Measurements from ENCODE around the gene BCR. TPM values are rescaled to one million over a fixed set of nuclear protein-coding genes. Genes with fewer than 3 reads are reported as not detected.

Gene BCR
- total and polyA plus RNA-seq, 2 of the 4 experiments (the other 2 are of a cell fraction), result 28.9 to 44.6 TPM

DNA sequence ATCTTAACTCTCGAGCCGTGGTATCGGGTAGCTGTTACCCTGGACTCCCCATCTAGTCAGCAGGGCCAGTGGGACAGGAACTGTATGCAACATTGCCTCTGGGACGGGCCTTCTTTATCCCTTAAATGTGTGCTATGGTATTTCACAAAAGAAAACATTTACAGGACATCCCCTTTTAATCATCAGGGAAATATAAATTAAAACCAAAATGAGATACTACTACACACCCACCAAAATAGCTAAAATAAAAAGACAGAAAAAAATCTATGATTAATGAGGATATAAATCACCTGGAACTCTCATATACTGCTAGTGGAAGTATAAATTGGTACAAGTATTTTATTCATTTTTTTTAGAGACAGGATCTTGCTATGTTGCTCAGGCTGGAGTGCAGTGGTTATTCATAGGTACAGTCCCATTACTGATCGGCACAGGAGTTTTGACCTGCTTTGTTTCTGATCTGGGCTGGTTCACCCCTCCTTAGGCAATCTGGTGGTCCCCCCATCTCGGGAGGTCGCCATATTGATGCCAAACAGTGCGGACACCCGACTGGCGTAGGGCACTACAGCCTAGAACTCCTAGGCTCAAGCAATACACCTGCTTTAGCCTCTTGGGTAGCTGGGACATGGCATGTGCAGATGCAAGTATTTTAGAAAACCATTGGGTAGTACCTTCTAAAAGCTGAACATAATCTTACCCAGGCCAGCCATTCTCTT lies 47.8 kb upstream of the BCR start:
- H2BK120ac ChIP-seq (ENCODE audit: low read depth, low read length), result no peak overlapping the region
- dilution Hi-C loops (cut with HindIII; ENCODE audit: low sequenced_read_pairs, unreplicated experiment) (no loop called here), in situ Hi-C loops (cut with MboI; ENCODE audit: low sequenced_read_pairs) (no loop called here), intact Hi-C loops (cut with micrococcal nuclease) (loop anchor here (10.0 kb wide), 1 partner anchor 668 kb away; no protein-coding TSS in a partner anchor)
- H3K56ac ChIP-seq (ENCODE audit: extremely low read depth, insufficient read depth, low read length), result no peak overlapping the region
- ATAC-seq (ENCODE audit: low read depth) (no peak), DNase-seq (no peak)
- no peak overlapping the region for H3K14ac ChIP-seq (replicated peaks; ENCODE audit: low read depth, low read length)
- H4K5ac ChIP-seq (ENCODE audit: low read depth, low read length), result no peak overlapping the region
- no peak overlapping the region for H2BK20ac ChIP-seq (ENCODE audit: low read depth, low read length)
- H3K23ac ChIP-seq (ENCODE audit: low read depth, low read length), result no peak overlapping the region
- H4K20me1 ChIP-seq (ENCODE audit: insufficient read depth, low read length), result no peaks in the 10 kb centered on the region
- no peak overlapping the region for H3K27ac ChIP-seq (ENCODE audit: insufficient read depth, low read length)
- no peak overlapping the region for H4K91ac ChIP-seq (ENCODE audit: insufficient read depth, low read depth, low read length)
- TF ChIP-seq USF2 (IDR thresholded peaks at IDR 0.05; ENCODE audit: low read depth, low read length) (no peak), MAZ (IDR thresholded peaks at IDR 0.05; ENCODE audit: borderline replicate concordance, low read depth, low read length) (no peak)
- H3K36me3 ChIP-seq (ENCODE audit: control insufficient read depth, insufficient read depth, low read length), result no peaks in the 10 kb centered on the region
- no peaks in the 10 kb centered on the region for H3K9me1 ChIP-seq (ENCODE audit: insufficient read depth, low read length)
- no peak overlapping the region for H4K8ac ChIP-seq (ENCODE audit: low read depth in 2 of 2, low read length in 2 of 2)
- H2AFZ ChIP-seq (replicated peaks; ENCODE audit: low read length, poor library complexity), result no peak overlapping the region
- no peak overlapping the region for H2BK15ac ChIP-seq (ENCODE audit: low read depth, low read length)
- no TSS peak for BruUV-seq (replicated peaks)
- H2AK9ac ChIP-seq (replicated peaks; ENCODE audit: low read depth, low read length, poor library complexity), result no peak overlapping the region
- no peaks in the 10 kb centered on the region for H3K79me1 ChIP-seq (ENCODE audit: low read depth in 1 of 2, low read length in 2 of 2)
- peaks cover 20% of the 10 kb centered on the region for H3K27me3 ChIP-seq (ENCODE audit: control insufficient read depth, insufficient read depth, low read length)
- H3K4me3 ChIP-seq (ENCODE audit: insufficient read depth, low read depth, low read length), result no peak overlapping the region
- no peak overlapping the region for H2BK5ac ChIP-seq (ENCODE audit: low read depth, low read length, poor library complexity, severe bottlenecking)
- no peak overlapping the region for H3K4me2 ChIP-seq (ENCODE audit: low read depth, low read length)
- H3K9ac ChIP-seq (ENCODE audit: low read depth, low read length), result no peak overlapping the region
- CTCF ChIA-PET, result interaction anchor here (1.0 to 1.5 kb wide), 3 partner anchors 172 to 253 kb away, joined by 3 to 5 read pairs (median 3); no protein-coding TSS in a partner anchor
- no peak overlapping the region for H3K18ac ChIP-seq (ENCODE audit: low read depth, low read length)
- H3K4ac ChIP-seq (ENCODE audit: low read depth, low read length), result no peak overlapping the region
- H3K4me1 ChIP-seq (ENCODE audit: control insufficient read depth, insufficient read depth, low read length), result peaks cover 3% of the 10 kb centered on the region; the same call in 1 of the 2 replicates
- no peak overlapping the region for H2AK5ac ChIP-seq (ENCODE audit: low read depth, low read length)
- no peaks in the 10 kb centered on the region for H3K9me3 ChIP-seq (ENCODE audit: control insufficient read depth, insufficient read depth, low read length)
- WGBS, 2 experiments (ENCODE audit: extremely low coverage in 2 of 2, insufficient read length in 1 of 2), result 86% methylated on average over 1 of the region's 10 CpGs; no CpG with 5 or more reads in 1 of the 2 experiments
- POLR2A ChIA-PET (ENCODE audit: unreplicated experiment), result no interaction called here

Measured in IMR-90 (cell line).